Measurements from ENCODE around the gene DOCK9.

DOCK9 gene

GRCh38 chr13:98970330-98970729 lies 7.5 kb downstream of the DOCK9 start:
- no peak for DNase-seq (ENCODE audit: low read depth)
- H3K4me3 ChIP-seq (ENCODE audit: low read depth, low read length): no peak overlapping the region
- TF ChIP-seq, protein P1, sequence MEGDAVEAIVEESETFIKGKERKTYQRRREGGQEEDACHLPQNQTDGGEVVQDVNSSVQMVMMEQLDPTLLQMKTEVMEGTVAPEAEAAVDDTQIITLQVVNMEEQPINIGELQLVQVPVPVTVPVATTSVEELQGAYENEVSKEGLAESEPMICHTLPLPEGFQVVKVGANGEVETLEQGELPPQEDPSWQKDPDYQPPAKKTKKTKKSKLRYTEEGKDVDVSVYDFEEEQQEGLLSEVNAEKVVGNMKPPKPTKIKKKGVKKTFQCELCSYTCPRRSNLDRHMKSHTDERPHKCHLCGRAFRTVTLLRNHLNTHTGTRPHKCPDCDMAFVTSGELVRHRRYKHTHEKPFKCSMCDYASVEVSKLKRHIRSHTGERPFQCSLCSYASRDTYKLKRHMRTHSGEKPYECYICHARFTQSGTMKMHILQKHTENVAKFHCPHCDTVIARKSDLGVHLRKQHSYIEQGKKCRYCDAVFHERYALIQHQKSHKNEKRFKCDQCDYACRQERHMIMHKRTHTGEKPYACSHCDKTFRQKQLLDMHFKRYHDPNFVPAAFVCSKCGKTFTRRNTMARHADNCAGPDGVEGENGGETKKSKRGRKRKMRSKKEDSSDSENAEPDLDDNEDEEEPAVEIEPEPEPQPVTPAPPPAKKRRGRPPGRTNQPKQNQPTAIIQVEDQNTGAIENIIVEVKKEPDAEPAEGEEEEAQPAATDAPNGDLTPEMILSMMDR (IDR thresholded peaks at IDR 0.05; ENCODE audit: insufficient read depth, low read depth, low read length, missing control alignments): no peak

DNA sequence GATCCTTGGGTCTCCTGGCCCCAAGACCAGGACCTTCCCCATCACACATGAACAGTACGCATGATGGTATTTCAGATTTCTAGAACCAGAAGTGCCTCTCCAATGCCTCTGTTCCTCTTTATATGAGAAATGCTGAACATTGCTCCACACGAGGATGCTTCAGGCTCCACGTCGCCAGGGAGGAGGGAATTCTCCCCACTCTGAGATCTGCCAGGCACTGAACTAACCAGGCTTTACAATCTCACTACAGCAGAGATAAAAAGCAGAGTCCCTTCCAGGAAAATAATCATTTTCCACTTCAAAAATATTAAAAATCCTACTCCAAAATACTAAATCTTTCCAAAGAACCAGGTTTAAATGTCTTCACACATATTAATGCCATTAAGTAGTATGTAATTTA lies 10.4 kb downstream of the DOCK9 start:
- DNase-seq (ENCODE audit: low read depth): no peak
- TF ChIP-seq, protein P1 (IDR thresholded peaks at IDR 0.05; ENCODE audit: insufficient read depth, low read depth, low read length, missing control alignments): no peak
- H3K4me3 ChIP-seq (ENCODE audit: low read depth, low read length): no peak overlapping the region

GRCh38 chr13:98966019-98966418 lies 11.8 kb downstream of the DOCK9 start:
- TF ChIP-seq, protein P1 (IDR thresholded peaks at IDR 0.05; ENCODE audit: insufficient read depth, low read depth, low read length, missing control alignments): no peak
- H3K4me3 ChIP-seq (ENCODE audit: low read depth, low read length): no peak overlapping the region
- DNase-seq (ENCODE audit: low read depth): no peak

GRCh38 chr13:98965325-98965724 lies 12.5 kb downstream of the DOCK9 start:
- H3K4me3 ChIP-seq (ENCODE audit: low read depth, low read length): no peak overlapping the region
- TF ChIP-seq, protein P1 (IDR thresholded peaks at IDR 0.05; ENCODE audit: insufficient read depth, low read depth, low read length, missing control alignments): no peak
- no peak for DNase-seq (ENCODE audit: low read depth)

DNA sequence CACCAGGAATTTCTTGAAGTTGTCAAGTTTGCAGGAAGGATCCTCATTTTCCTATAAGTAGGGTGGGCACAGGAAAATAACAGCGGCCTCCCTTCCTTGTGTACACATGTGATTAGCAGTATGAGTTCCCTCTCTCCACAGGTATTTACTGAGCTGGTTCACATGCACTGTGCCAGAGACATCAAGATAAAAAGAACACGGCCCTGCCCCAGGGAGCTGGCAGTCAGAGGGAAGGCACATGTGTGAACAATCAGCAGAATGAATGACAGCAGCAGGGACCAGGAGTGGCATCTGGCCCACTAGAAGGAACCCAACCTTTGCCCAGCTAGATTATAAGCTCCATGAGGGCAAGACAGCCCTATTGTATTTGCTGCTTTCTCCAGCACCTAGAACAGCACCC lies 13.9 kb downstream of the DOCK9 start:
- no peak for DNase-seq (ENCODE audit: low read depth)
- H3K4me3 ChIP-seq (ENCODE audit: low read depth, low read length): no peak overlapping the region
- TF ChIP-seq, protein P1 (IDR thresholded peaks at IDR 0.05; ENCODE audit: insufficient read depth, low read depth, low read length, missing control alignments): no peak

DNA sequence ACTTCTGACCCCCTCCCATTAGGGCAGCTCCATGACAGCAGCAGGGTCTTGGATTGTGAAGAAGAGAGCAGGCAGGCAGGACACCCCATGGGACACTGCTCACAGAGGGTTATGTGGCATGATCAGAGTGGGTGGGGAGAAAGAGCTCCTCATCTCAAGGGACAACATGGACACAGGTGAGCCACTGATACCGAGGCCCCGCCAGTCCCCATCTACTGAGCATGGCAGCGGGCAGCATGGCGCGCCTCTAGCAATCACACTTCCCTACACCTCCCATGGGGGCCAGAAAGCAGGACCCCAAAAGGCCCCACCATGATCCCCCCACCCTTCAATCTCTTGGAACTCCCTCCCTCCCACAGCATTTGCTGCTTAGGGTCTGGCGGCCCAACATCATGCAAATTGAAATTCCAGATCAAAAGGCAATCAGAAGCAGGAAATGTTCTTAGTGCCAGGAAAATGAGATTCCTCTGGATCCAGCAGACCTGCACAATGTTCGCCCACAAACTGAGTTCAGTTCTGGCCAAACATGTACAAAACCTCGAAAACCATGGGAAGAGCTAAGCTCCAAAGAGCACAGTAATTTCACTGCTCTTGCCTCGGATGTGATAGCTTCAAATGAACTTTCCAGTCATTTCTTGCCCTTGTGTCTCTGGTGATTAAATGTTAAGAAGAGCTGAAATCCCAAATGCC lies 14.8 kb downstream of the DOCK9 start:
- no peak for DNase-seq (ENCODE audit: low read depth)
- TF ChIP-seq, protein P1 (IDR thresholded peaks at IDR 0.05; ENCODE audit: insufficient read depth, low read depth, low read length, missing control alignments): no peak
- no peak overlapping the region for H3K4me3 ChIP-seq (ENCODE audit: low read depth, low read length)
